Esophagus squamous epithelium (tissue), 5 donors: ENCODE results near the gene HPS3. TPM values are rescaled to one million over a fixed set of nuclear protein-coding genes. Genes with fewer than 3 reads are reported as not detected.
A peak's percentile ranks its signal among the peaks of the same experiment; 100 is the strongest.

Source experiments
- DNase-seq: peaks from one replicate; lab custom pipeline; 2025; lab: John Stamatoyannopoulos, UW
- H3K27ac ChIP-seq, 4 donors: fragments of 200-600 bp; sonication (generic); one replicate each; pipeline ENCODE4 v1.5.1; 2016 to 2019; ENCODE audit warnings: mild to moderate bottlenecking in 1 of 4
- H3K27me3 ChIP-seq, 4 donors: fragments of 200-600 bp; sonication (generic); 1 replicate in 3 of 4; 2 replicates in 1 of 4; pipeline versions ENCODE4 v1.5.1 to v1.6.0; 2017 to 2021; ENCODE audit warnings: antibody characterized with exemption in 1 of 4
- H3K36me3 ChIP-seq, 3 donors: fragments of 200-600 bp; sonication (generic); one replicate each; pipeline ENCODE4 v1.5.1; 2016 to 2019
- H3K4me1 ChIP-seq, 3 donors: fragments of 200-600 bp; sonication (generic); one replicate each; pipeline ENCODE4 v1.5.1; 2017 to 2019
- H3K4me3 ChIP-seq, 4 donors: fragments of 200-600 bp; sonication (generic); 1 replicate in 3 of 4; 2 replicates in 1 of 4; pipeline ENCODE4 v1.5.1; 2016 to 2019; ENCODE audit warnings: mild to moderate bottlenecking in 2 of 4, moderate library complexity in 1 of 4
- H3K9me3 ChIP-seq, 3 donors: fragments of 200-600 bp; sonication (generic); one replicate each; pipeline ENCODE4 v1.5.1; 2016 to 2019
- POLR2A ChIP-seq, 4 donors: fragments of 450-650 bp; IDR thresholded peaks; one replicate each; pipeline ENCODE4 v1.6.1; 2017; ENCODE audit warnings: antibody characterized with exemption in 4 of 4, mild to moderate bottlenecking in 4 of 4, moderate library complexity in 3 of 4
- WGBS, 2 donors: methylation state at CpG; one replicate each; pipeline ENCODE4 v1.1.5; 2018; 5-methylcytosine and 5-hydroxymethylcytosine counted together
- intact Hi-C: fragments of 100-400 bp; cut with DNase I; formaldehyde crosslinking; loops from one replicate; pipeline ENCODE4 v1.15.0; 2022
- total RNA-seq, 4 donors: library from RNA; depleted of rRNA; stranded (reverse); fragments of >200 nt; gene quantifications; one replicate each; pipeline ENCODE4 v1.1.0, GENCODE V29; 2016
- TF ChIP-seq, protein P1 (sequence below), 6 experiments: fragments of 450-650 bp in 4 of 6; fragments of 200-600 bp in 2 of 6; sonication (generic) in 2 of 6; IDR thresholded peaks; one replicate each; pipeline ENCODE4 v1.5.1; 2016 to 2019; ENCODE audit warnings: antibody characterized with exemption in 6 of 6, mild to moderate bottlenecking in 4 of 6, moderate library complexity in 4 of 6
- donor health status: DM: yes; HTN: yes; CAD: no.

HPS3 gene
- total RNA-seq, 4 donors from 2014 or later: 4.3 to 11.8 (median 9.7) TPM

DNA sequence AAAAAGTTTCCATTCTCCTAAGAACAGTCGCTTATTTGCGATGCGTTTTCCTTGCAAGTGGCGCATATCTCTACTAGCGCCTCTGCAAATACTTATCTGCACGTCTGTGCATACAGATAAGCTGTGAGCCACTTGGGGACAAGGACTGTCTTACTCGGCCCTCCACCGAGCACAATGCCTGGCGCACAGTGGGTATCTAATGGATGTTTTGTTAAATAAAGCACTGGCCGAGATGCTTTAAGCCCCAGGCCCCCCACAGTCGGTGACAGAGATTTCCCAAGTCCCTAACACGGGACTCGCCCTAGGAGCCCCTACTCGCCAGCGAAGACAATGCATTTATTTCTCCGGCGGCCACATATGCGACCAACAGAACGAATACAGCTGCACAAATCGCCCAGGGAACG lies 43.6 kb upstream of the HPS3 start:
- H3K4me1 ChIP-seq: peaks cover 4 to 27% (median 9%) of the 10 kb centered on the region in 3 donors
- peaks cover 0 to 8% (median 0%) of the 10 kb centered on the region in 3 donors for H3K36me3 ChIP-seq
- TF ChIP-seq POLR2A (IDR thresholded peaks at IDR 0.05): no peak
- TF ChIP-seq, protein P1, sequence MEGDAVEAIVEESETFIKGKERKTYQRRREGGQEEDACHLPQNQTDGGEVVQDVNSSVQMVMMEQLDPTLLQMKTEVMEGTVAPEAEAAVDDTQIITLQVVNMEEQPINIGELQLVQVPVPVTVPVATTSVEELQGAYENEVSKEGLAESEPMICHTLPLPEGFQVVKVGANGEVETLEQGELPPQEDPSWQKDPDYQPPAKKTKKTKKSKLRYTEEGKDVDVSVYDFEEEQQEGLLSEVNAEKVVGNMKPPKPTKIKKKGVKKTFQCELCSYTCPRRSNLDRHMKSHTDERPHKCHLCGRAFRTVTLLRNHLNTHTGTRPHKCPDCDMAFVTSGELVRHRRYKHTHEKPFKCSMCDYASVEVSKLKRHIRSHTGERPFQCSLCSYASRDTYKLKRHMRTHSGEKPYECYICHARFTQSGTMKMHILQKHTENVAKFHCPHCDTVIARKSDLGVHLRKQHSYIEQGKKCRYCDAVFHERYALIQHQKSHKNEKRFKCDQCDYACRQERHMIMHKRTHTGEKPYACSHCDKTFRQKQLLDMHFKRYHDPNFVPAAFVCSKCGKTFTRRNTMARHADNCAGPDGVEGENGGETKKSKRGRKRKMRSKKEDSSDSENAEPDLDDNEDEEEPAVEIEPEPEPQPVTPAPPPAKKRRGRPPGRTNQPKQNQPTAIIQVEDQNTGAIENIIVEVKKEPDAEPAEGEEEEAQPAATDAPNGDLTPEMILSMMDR (IDR thresholded peaks at IDR 0.05): no peak
- 1% methylated on average over 11 to 14 of the region's 21 CpGs for WGBS, 2 donors
- no peaks in the 10 kb centered on the region for H3K27me3 ChIP-seq
- intact Hi-C loops: no loop called here
- H3K9me3 ChIP-seq: no peaks in the 10 kb centered on the region
- DNase-seq: no peak
- H3K27ac ChIP-seq: peak overlapping the region; percentile 69 to 83 (median 80)
- H3K4me3 ChIP-seq: peak overlapping the region; percentile 61 to 78 (median 72)

DNA sequence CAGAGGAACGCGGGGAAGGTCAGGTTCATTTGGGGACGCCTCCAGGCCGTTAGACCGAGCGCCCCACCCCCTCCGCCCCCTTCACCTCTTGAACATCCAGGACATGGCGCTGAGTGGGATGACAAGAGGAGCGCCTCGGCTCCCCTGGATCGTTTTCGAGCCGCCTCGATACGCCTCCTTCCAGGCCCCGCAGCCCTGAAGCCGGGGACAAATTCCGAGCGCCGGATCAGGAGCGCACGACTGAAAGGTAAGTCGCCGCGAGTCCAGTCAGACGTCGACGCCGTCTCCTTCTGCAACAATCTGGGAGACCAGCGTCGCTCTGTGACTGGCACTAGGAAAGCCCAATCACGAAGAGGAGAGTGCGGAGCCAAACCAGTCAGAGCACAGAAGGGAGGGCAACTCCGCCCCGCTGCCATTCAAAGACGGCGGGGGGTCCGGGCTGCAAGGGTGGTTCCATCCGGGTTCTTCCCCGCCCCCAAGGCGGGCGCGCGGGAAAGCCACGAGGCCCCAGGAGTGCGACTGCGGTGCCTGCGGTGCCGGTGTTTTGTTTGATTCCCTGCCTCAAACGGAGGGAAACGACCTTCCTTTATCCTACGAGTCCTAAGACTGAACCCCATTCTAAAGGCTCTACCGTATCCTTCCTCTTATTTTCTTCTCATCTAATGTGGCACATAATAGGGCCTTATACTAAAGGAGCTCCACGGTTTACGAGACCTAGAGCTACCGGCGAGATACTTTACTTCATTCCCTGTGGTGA lies 43.0 kb upstream of the HPS3 start, which contains the start of gene HLTF:
TSS of gene HLTF (minus strand) at position 302 of the 757 bp plus-strand sequence. CDS start at position 105, 197 bp downstream.
- WGBS, 2 donors: 19 to 48% methylated on average over 9 to 20 of the region's 57 CpGs
- intact Hi-C loops: no loop called here

DNA sequence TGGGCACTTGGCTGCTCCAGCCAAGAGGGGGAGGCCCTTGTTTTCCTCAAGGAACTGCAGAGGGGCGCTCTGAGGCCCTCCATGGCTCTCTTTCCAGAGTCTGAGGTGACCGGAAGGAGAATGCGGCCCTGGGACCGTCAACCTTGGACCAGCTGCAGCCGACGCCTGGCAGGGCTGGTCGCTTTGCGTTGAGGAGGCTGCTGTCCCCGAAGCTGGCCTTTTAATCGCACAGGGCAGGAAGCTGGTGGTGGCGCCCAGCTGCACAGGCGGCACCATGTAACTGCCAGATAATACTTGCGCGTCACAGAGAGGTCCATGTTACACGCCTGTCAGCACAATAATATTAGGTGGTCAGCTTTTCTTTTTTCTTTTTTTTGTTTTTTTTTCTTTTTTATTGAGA lies 42.2 kb upstream of the HPS3 start:
- Histone ChIP-seq H3K4me3 (no peak overlapping the region), H3K36me3 (peaks cover 0 to 1% (median 0%) of the 10 kb centered on the region in 3 donors), H3K27me3 (no peaks in the 10 kb centered on the region), H3K9me3 (no peaks in the 10 kb centered on the region), H3K27ac (no peak overlapping the region), H3K4me1 (peaks cover 4 to 27% (median 9%) of the 10 kb centered on the region in 3 donors)
- 91 to 95% methylated on average over 11 to 13 of the region's 15 CpGs for WGBS, 2 donors
- no peak for DNase-seq
- TF ChIP-seq, protein P1 (IDR thresholded peaks at IDR 0.05): no peak
- TF ChIP-seq POLR2A (IDR thresholded peaks at IDR 0.05): no peak
- intact Hi-C loops: no loop called here

More for the DNA sequence above, 43.0 kb upstream of the HPS3 start, which contains the start of gene HLTF:
- peak within 1 kb of the TSS; percentile 69 to 83 (median 80) for H3K27ac ChIP-seq
- peak within 1 kb of the TSS; percentile 61 to 78 (median 72) for H3K4me3 ChIP-seq
- no peaks in the 10 kb centered on the region for H3K9me3 ChIP-seq
- peak; percentile 65 for DNase-seq
- H3K27me3 ChIP-seq: no peaks in the 10 kb centered on the region
- peaks cover 0 to 8% (median 0%) of the 10 kb centered on the region in 3 donors for H3K36me3 ChIP-seq
- H3K4me1 ChIP-seq: peaks cover 4 to 27% (median 9%) of the 10 kb centered on the region in 3 donors
- peak in 2 of 4 donors; percentile 19 to 55 for TF ChIP-seq POLR2A (IDR thresholded peaks at IDR 0.05)
- TF ChIP-seq, protein P1 (IDR thresholded peaks at IDR 0.05): no peak

DNA sequence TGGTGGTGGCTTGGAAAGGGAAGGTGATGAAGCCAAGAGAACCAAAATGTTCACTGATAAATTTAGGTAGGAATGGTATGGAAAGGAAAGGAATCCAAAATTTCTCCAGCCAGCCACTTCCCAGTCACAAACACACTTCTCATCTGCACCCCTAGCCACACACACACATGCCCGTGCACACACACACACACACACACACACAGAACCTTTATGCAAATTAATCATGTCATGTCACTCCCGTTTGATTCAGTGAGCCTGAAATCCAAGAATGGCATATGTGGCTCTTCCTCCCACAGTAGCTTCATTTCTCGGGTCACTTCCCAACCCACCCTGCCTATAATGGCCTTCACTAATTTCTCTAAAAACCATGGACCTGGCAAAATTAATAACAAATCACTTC lies 40.0 kb upstream of the HPS3 start:
- WGBS, 2 donors: 59 to 69% methylated on average over 3 of the region's 3 CpGs
- TF ChIP-seq POLR2A (IDR thresholded peaks at IDR 0.05): no peak
- TF ChIP-seq, protein P1 (IDR thresholded peaks at IDR 0.05): no peak
- Histone ChIP-seq H3K27ac (no peak overlapping the region), H3K4me3 (no peak overlapping the region), H3K27me3 (no peaks in the 10 kb centered on the region), H3K36me3 (no peaks in the 10 kb centered on the region), H3K9me3 (no peaks in the 10 kb centered on the region), H3K4me1 (peaks cover 4 to 20% (median 9%) of the 10 kb centered on the region in 3 donors)
- intact Hi-C loops: no loop called here
- DNase-seq: no peak

DNA sequence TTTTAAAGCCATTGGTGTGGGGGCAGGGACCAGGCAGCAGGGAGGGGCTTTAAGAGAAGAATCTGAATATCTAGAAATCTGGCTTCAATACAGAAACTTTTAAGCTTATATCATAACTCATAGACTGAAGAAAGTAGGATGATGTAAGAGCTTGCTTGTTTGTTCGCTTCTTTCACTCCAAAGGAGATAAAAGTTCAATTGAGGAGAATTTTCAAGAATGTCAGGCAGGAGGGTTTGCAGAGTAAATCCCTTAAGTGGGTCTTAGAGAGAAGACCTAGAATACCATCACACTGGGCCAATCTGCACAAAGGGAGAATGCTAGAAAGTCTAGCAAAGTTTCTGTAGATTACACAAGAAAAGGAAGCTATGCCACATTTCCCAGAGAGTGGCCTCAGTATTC lies 39.0 kb upstream of the HPS3 start:
- DNase-seq: no peak
- peaks cover under 1 to 10% (median 2%) of the 10 kb centered on the region in 3 donors for H3K4me1 ChIP-seq
- no peaks in the 10 kb centered on the region for H3K27me3 ChIP-seq
- intact Hi-C loops: no loop called here
- H3K4me3 ChIP-seq: no peak overlapping the region
- WGBS, 2 donors: 83 to 100% methylated on average over 1 of the region's 1 CpG
- H3K9me3 ChIP-seq: no peaks in the 10 kb centered on the region
- TF ChIP-seq, protein P1 (IDR thresholded peaks at IDR 0.05): no peak
- TF ChIP-seq POLR2A (IDR thresholded peaks at IDR 0.05): no peak
- no peaks in the 10 kb centered on the region for H3K36me3 ChIP-seq
- no peak overlapping the region for H3K27ac ChIP-seq
